Activated CD8-positive, alpha-beta memory T cell treated with anti-CD3 and anti-CD28 coated beads, Interleukin-2, amount 50 U/mL, for 1 hour (primary cell): ENCODE results near the gene TBC1D22A.

Experiments
- DNase-seq: peaks from one replicate; pipeline ENCODE4 v3.0.0-alpha.2; 2020; ENCODE audit errors: extremely low read depth

The TBC1D22A gene

GRCh38 chr22:46835288-46835687 is 72.8 kb downstream of the TBC1D22A start:
- DNase-seq = no peak

GRCh38 chr22:46835693-46836092 is 73.2 kb downstream of the TBC1D22A start:
- DNase-seq = no peak

- no peak for DNase-seq
Observed at GRCh38 chr22:46841522-46841921, 79.1 kb downstream of the TBC1D22A start.

- DNase-seq = no peak
Observed at GRCh38 chr22:46842606-46843005, 80.2 kb downstream of the TBC1D22A start.

GRCh38 chr22:46843821-46844255 is 81.4 kb downstream of the TBC1D22A start:
- no peak for DNase-seq

- DNase-seq = no peak
Observed at GRCh38 chr22:46844606-46845210, 82.3 kb downstream of the TBC1D22A start.

- no peak for DNase-seq
Observed at GRCh38 chr22:46845296-46846149, 83.1 kb downstream of the TBC1D22A start.

- DNase-seq = no peak
Observed at GRCh38 chr22:46846150-46846831, 83.8 kb downstream of the TBC1D22A start.

- DNase-seq = no peak
Observed at GRCh38 chr22:46846832-46847355, 84.4 kb downstream of the TBC1D22A start.

- no peak for DNase-seq
Observed at GRCh38 chr22:46848197-46848596, 85.7 kb downstream of the TBC1D22A start.

- DNase-seq = no peak
Observed at GRCh38 chr22:46849101-46849500, 86.7 kb downstream of the TBC1D22A start.

GRCh38 chr22:46849951-46850350 is 87.5 kb downstream of the TBC1D22A start:
- DNase-seq = no peak

GRCh38 chr22:46851311-46851710 is 88.9 kb downstream of the TBC1D22A start:
- DNase-seq = no peak

GRCh38 chr22:46851941-46852340 is 89.5 kb downstream of the TBC1D22A start:
- DNase-seq = no peak

GRCh38 chr22:46852771-46853170 is 90.3 kb downstream of the TBC1D22A start:
- no peak for DNase-seq

GRCh38 chr22:46853191-46853590 is 90.7 kb downstream of the TBC1D22A start:
- DNase-seq = no peak

GRCh38 chr22:46854125-46854870 is 91.8 kb downstream of the TBC1D22A start:
- DNase-seq = no peak

GRCh38 chr22:46855681-46856080 is 93.2 kb downstream of the TBC1D22A start:
- DNase-seq = no peak

- no peak for DNase-seq
Observed at GRCh38 chr22:46856661-46857060, 94.2 kb downstream of the TBC1D22A start.

- no peak for DNase-seq
Observed at GRCh38 chr22:46857142-46857884, 94.9 kb downstream of the TBC1D22A start.

- DNase-seq = no peak
Observed at GRCh38 chr22:46857885-46858143, 95.4 kb downstream of the TBC1D22A start.
